Effector memory CD4-positive, alpha-beta T cell (primary cell): Measurements from ENCODE around the gene MS4A10.

ENCODE experiments used
- DNase-seq, 3 donors: peaks; one replicate each; pipeline ENCODE4 v3.0.0-alpha.2; 2020
- H3K27ac ChIP-seq: 2 replicates; pipeline ENCODE4 v1.7.0; 2013; ENCODE audit warnings: mild to moderate bottlenecking, low read length, moderate library complexity; ENCODE audit not compliant: insufficient read depth, poor library complexity, severe bottlenecking
- H3K27me3 ChIP-seq: replicated peaks from 2 replicates; pipeline ENCODE4 v1.7.0; 2013; ENCODE audit warnings: mild to moderate bottlenecking, low read length; ENCODE audit not compliant: insufficient read depth, control insufficient read depth, poor library complexity, severe bottlenecking
- H3K36me3 ChIP-seq: 2 replicates; pipeline ENCODE4 v1.7.0; 2013; ENCODE audit warnings: mild to moderate bottlenecking, low read length, moderate library complexity; ENCODE audit not compliant: control insufficient read depth, insufficient read depth
- H3K4me1 ChIP-seq: 2 replicates; pipeline ENCODE4 v1.7.0; 2013; ENCODE audit warnings: low read length, mild to moderate bottlenecking; ENCODE audit not compliant: control insufficient read depth, insufficient read depth, poor library complexity, severe bottlenecking
- H3K4me3 ChIP-seq: 2 replicates; pipeline ENCODE4 v1.7.0; 2013; ENCODE audit warnings: low read length, low read depth, mild to moderate bottlenecking; ENCODE audit not compliant: insufficient read depth, poor library complexity, severe bottlenecking
- H3K9me3 ChIP-seq: 2 replicates; pipeline ENCODE4 v1.7.0; 2013; ENCODE audit warnings: mild to moderate bottlenecking, low read length, moderate library complexity; ENCODE audit not compliant: control insufficient read depth

Gene MS4A10

GRCh38 chr11:60764879-60765278 is 20.3 kb upstream of the MS4A10 start:
- no peak for DNase-seq
- no peaks in the 10 kb centered on the region for H3K9me3 ChIP-seq
- no peak overlapping the region for H3K27ac ChIP-seq
- peaks cover 3% of the 10 kb centered on the region for H3K27me3 ChIP-seq
- no peak overlapping the region for H3K4me3 ChIP-seq
- no peaks in the 10 kb centered on the region for H3K36me3 ChIP-seq
- no peaks in the 10 kb centered on the region for H3K4me1 ChIP-seq

- H3K4me1 ChIP-seq = no peaks in the 10 kb centered on the region
- peaks cover 3% of the 10 kb centered on the region for H3K27me3 ChIP-seq
- no peaks in the 10 kb centered on the region for H3K9me3 ChIP-seq
- no peaks in the 10 kb centered on the region for H3K36me3 ChIP-seq
- no peak overlapping the region for H3K4me3 ChIP-seq
- no peak for DNase-seq
- H3K27ac ChIP-seq = no peak overlapping the region
Observed at GRCh38 chr11:60765355-60765754, 19.8 kb upstream of the MS4A10 start.

GRCh38 chr11:60766547-60766946 is 18.6 kb upstream of the MS4A10 start:
- H3K27me3 ChIP-seq = peaks cover 3% of the 10 kb centered on the region
- no peaks in the 10 kb centered on the region for H3K9me3 ChIP-seq
- DNase-seq = no peak
- H3K4me3 ChIP-seq = no peak overlapping the region
- H3K4me1 ChIP-seq = no peaks in the 10 kb centered on the region
- no peaks in the 10 kb centered on the region for H3K36me3 ChIP-seq
- no peak overlapping the region for H3K27ac ChIP-seq

- H3K4me3 ChIP-seq = no peak overlapping the region
- H3K27ac ChIP-seq = no peak overlapping the region
- no peak for DNase-seq
- no peaks in the 10 kb centered on the region for H3K4me1 ChIP-seq
- no peaks in the 10 kb centered on the region for H3K9me3 ChIP-seq
- peaks cover 3% of the 10 kb centered on the region for H3K27me3 ChIP-seq
- H3K36me3 ChIP-seq = no peaks in the 10 kb centered on the region
Observed at GRCh38 chr11:60767388-60767811, 17.7 kb upstream of the MS4A10 start.

- Histone ChIP-seq H3K27ac (no peak overlapping the region), H3K36me3 (no peaks in the 10 kb centered on the region), H3K4me3 (no peak overlapping the region), H3K27me3 (peaks cover 3% of the 10 kb centered on the region), H3K4me1 (no peaks in the 10 kb centered on the region), H3K9me3 (no peaks in the 10 kb centered on the region)
- DNase-seq = no peak
Observed at GRCh38 chr11:60768202-60768601, 16.9 kb upstream of the MS4A10 start.

GRCh38 chr11:60769273-60769672 is 15.9 kb upstream of the MS4A10 start:
- no peaks in the 10 kb centered on the region for H3K4me1 ChIP-seq
- H3K27me3 ChIP-seq = no peaks in the 10 kb centered on the region
- H3K36me3 ChIP-seq = no peaks in the 10 kb centered on the region
- no peak for DNase-seq
- H3K27ac ChIP-seq = no peak overlapping the region
- no peaks in the 10 kb centered on the region for H3K9me3 ChIP-seq
- H3K4me3 ChIP-seq = no peak overlapping the region

GRCh38 chr11:60769811-60770210 is 15.3 kb upstream of the MS4A10 start:
- H3K27ac ChIP-seq = no peak overlapping the region
- no peaks in the 10 kb centered on the region for H3K36me3 ChIP-seq
- H3K27me3 ChIP-seq = no peaks in the 10 kb centered on the region
- no peak overlapping the region for H3K4me3 ChIP-seq
- DNase-seq = no peak
- H3K9me3 ChIP-seq = no peaks in the 10 kb centered on the region
- no peaks in the 10 kb centered on the region for H3K4me1 ChIP-seq

GRCh38 chr11:60771146-60771545 is 14.0 kb upstream of the MS4A10 start:
- H3K27me3 ChIP-seq = no peaks in the 10 kb centered on the region
- no peaks in the 10 kb centered on the region for H3K36me3 ChIP-seq

GRCh38 chr11:60771879-60772525 is 13.1 kb upstream of the MS4A10 start:
- H3K4me1 ChIP-seq = no peaks in the 10 kb centered on the region
- no peak overlapping the region for H3K27ac ChIP-seq
- no peaks in the 10 kb centered on the region for H3K36me3 ChIP-seq
- DNase-seq = no peak
- no peaks in the 10 kb centered on the region for H3K27me3 ChIP-seq
- H3K9me3 ChIP-seq = no peaks in the 10 kb centered on the region
- no peak overlapping the region for H3K4me3 ChIP-seq

More at GRCh38 chr11:60771146-60771545, 14.0 kb upstream of the MS4A10 start:
- DNase-seq = no peak
- H3K4me1 ChIP-seq = no peaks in the 10 kb centered on the region
- no peak overlapping the region for H3K27ac ChIP-seq
- H3K4me3 ChIP-seq = no peak overlapping the region
- no peaks in the 10 kb centered on the region for H3K9me3 ChIP-seq

- H3K4me1 ChIP-seq = no peaks in the 10 kb centered on the region
- no peak for DNase-seq
- no peaks in the 10 kb centered on the region for H3K36me3 ChIP-seq
- no peak overlapping the region for H3K4me3 ChIP-seq
- H3K9me3 ChIP-seq = no peaks in the 10 kb centered on the region
- H3K27ac ChIP-seq = no peak overlapping the region
- no peaks in the 10 kb centered on the region for H3K27me3 ChIP-seq
Observed at GRCh38 chr11:60772666-60773065, 12.5 kb upstream of the MS4A10 start.
